ENCODE results near the gene CCDC27.

Gene CCDC27

DNA sequence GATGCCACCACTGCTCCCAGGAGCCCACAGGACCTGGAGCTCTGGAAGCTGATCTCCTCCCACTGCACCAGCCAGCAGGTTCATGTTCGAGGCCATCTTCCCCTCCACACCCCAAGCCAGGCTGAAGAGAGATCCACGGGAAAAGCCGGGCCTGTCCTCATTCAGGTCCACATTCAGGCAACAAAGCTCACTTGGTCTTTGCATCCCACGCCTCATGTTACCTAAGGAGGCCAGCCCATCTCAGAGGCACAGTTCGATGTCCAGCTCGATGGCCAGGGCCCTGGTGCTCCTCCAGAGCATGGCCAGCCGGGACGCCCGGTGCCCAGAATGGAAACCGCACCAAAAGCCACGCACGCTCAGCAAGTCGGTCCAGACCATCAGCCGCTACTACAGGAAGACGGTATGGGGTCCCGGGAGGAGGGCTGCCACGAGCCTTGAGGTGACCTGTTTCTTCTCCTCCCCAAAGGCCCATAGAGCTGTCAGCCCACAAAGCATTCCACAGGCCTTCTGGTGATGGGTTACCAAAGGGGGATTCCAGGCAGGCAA, at the start of gene CCDC27:
Gene CCDC27, plus strand, starts transcription at position 51 of the 546 bp plus-strand sequence. Its CDS starts 32 bp downstream, at position 83.
- Histone ChIP-seq H3K27ac (no peak within 1 kb of the TSS), H3K4me3 (no peak within 1 kb of the TSS)

DNA sequence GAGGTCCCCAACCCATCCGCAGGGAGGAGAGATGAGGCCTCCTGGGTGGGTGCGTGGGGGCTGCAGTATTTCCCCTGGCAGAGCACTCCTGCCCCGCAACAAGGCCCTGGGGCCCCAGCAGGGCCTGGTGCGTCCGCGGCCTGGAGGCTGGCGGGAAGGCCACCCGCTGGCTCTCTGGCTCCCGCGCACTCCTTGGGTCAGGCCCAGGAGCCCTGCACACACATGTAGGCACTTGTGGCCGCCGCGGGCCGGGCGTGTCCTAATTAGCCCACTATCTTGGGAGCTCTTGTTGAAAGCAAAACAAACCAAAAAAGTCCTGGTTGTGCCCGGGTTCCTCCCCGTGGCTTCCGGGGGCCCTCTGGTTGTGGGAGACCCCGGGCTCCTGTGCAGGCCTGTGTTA, 49.7 kb upstream of the CCDC27 start:
- peak overlapping the region in 13 of 21 experiments; percentile 1 to 88 (median 55) for H3K27ac ChIP-seq
- H3K4me3 ChIP-seq: no peak overlapping the region

DNA sequence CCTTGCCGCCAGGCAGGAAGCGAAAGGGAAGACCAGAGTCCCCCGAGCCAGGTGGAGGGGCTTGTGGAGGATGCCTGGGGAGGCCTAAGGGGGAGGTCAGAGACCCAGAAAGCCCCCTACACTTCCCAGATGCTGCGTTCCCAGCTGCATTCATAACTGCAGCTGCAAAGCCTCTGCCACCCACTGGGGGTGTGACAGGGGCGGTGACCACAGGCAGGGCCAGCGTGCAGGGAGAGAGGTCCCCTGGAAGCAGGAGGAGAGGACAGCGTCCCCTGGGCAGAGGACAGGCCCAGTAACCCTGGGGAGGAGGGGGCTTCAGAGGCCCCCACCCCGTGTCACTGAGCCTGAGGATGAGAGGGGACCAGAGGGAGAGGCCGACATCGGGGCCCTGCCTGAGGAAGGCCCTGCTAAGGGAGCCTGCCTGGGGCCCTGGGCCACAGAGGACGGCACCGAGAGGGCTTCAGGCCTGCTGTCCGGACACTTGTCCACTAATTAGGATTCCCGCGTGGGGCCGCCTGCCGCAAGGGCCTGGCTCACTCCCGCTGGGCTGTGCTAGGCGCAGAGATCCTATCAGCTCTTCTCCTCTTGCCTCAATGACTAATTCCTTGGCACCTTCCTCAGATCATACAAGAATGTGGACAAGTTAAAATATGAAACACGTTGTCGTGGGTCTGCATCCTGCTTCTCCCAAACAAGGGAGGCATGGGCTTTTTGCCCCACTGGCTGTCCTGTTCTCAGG, 49.1 kb upstream of the CCDC27 start:
- Histone ChIP-seq H3K27ac (peak overlapping the region in 17 of 21 experiments; percentile 1 to 88 (median 54)), H3K4me3 (no peak overlapping the region)

DNA sequence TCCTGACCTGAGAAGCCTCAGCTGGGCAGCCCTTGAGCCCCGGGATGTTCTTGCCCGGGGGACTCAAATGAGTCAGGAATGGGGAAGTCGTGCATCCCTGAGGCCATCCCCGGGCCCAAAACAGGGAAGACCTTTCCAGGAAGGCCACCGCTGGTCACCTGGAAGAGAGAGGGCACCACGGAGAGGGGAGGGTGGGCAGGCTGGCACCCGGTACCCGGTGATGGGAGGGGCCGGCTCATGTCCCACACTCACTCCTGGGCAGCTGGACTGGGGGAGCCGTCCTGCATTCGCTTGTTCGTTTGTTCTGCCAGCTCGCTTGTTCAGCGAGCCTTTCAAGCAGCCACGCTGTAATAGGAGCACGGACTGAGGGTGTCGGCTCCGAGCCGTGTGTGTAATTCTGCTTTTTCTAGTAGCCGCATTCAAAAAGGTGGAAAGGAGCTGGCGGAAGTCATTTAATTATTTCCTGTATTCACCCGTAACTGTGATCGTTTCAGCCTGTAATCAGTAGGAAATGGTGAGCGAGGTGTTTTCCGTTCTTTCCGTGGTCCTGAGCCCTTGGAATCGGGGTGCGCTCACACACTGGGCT, 48.4 kb upstream of the CCDC27 start:
- Histone ChIP-seq H3K27ac (peak overlapping the region in 15 of 21 experiments; percentile 10 to 88 (median 54)), H3K4me3 (no peak overlapping the region)

DNA sequence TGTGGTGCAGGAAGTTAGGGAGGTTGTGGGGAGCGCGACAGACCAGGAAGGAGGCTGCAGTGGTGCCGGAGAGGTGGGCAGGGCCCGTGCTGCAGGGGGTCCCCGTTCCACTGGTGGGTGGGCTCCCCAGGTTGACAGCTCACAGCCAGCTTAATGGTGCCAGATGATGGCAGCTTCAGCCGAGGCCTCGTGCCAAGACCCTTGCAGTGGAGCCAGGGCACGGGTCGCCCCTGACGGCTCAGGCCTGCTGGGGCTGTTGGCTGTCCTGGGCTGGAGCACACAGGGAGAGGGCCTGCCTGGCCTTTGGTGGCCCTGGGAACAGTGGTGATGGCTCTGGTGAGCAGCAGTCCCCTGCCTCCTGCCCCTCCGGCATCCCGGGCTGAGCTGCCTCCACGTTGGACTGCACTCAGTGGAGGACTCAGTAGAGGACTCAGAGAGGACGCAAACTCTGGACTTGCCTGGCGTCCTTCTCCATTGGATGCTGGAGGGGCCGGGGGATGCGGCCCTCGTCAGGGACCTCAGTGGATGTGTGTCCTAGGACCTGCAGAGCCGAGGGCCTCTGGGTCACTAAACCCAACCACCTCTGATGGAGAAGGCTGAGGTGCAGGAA, 46.8 kb upstream of the CCDC27 start:
- Histone ChIP-seq H3K4me3 (no peak overlapping the region), H3K27ac (peak overlapping the region in 4 of 21 experiments; percentile 10 to 79 (median 48))

DNA sequence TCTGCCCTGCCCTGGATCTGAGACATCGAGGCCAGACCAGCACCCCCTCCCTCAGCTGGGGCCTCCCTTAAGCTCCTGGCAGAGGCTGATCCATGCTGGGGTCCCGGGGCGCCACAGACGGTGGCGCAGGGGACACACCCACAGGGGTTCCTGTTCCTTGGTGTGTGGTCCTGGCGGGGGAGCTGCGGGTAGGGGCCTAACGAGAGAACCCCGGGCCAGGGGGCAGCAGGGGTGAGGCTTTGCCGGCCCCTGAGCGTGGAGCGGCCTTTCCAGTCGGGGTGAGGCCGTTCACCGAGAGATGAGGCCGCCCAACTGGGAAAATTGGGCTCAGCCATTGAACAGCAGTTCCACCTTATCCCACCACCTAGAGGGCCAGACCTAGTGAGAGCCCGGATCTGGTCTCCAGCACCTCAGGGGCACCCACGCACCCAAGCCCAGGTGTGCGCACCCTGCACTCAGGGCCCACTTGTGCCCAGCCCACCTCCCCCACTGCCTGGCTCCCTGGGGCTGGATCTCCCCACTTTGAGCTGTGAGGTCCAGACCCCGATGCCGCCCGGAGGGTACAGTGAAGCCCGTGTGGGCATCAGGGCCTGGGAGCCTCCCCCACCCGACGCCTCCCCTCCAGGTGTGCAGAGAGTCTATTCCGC, 45.5 kb upstream of the CCDC27 start:
- peak overlapping the region in 4 of 21 experiments; percentile 9 to 84 (median 46) for H3K27ac ChIP-seq
- peak overlapping the region in 1 of 7 experiments; percentile 46 for H3K4me3 ChIP-seq

DNA sequence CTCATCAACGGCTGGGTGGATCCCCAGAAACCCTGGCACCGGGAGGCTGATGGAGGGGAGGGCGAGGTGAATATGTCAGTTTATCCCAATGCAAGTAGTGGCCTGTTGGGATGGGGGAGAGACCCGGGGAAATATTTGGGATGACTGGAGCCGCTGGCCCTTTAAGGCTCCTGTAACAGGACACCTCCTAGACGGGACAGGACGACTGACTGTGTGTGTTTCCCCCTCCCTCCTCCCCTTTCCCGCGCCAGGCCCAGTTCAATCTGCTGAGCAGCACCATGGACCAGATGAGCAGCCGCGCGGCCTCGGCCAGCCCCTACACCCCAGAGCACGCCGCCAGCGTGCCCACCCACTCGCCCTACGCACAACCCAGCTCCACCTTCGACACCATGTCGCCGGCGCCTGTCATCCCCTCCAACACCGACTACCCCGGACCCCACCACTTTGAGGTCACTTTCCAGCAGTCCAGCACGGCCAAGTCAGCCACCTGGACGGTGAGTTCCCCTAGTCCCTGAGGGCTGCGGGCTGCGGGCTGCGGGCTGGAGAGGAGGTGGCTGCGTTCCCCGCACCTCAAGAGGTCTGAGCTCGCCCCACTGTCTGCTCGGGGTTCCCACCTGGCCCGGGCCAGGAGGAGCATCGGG, 44.8 kb upstream of the CCDC27 start:
- H3K4me3 ChIP-seq: peak overlapping the region; percentile 11 to 46 (median 31)
- H3K27ac ChIP-seq: peak overlapping the region in 9 of 21 experiments; percentile 13 to 84 (median 35)

DNA sequence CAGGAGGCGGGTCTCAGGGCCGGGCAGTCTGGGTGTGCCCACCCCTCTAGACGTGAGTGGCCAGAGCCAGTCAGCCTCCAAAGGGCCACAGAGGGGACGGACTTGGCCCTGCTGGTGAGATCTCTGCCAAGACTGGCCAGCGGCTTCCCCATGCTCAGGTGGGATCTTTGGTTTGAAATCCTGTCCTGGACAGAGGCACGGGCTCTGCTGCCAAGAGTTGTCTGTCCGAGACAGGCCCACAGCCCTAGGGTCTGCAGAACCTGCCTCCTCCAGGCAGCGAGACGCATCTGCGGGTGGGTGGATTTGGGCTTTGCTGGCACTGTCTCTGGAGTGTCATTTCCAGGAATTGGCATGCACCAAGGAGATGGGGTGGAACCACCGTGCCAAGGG, 44.3 kb upstream of the CCDC27 start:
- H3K4me3 ChIP-seq: peak overlapping the region; percentile 11 to 46 (median 31)
- peak overlapping the region in 9 of 21 experiments; percentile 13 to 84 (median 35) for H3K27ac ChIP-seq

DNA sequence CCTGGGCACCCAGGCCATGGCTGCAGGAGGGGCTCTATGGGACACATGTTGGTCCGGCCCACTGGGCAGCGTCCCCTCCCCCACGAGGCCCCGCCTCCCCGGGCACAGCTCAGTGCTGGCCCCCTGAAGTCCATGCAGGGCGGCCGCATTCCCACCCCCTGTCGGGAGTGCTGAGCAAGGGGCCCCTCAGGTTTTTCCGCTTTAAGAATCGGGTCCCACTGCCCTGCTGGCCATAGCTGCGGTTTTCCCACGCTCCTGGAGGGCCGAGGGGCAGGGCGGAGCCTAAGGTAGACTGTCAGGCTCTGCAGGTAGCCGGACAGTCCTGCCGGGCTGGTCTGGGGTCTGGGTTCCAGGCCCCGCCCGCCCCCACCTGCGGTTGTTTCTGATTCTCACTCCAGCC, 43.5 kb upstream of the CCDC27 start:
- peak overlapping the region in 6 of 21 experiments; percentile 5 to 84 (median 40) for H3K27ac ChIP-seq
- peak overlapping the region; percentile 6 to 46 (median 31) for H3K4me3 ChIP-seq

DNA sequence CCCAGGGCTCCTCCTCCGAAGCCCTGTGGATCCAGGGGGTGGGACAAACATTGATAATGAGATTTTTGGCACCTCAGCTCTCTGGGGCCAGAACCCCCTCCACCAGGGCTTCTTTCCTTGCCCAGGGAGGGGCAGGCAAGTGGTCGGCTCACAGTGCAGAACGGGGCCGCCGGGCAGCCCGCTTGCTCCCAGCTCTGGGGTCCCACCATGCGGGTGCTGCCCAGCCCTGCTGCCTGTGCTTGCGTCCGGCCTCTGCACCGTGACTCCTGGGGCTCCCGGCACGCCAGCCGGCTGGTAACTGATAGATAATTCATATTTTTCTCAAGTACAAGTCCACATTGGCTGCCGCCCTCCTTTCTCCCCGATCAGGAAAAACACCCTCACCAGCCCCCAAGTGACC, 42.0 kb upstream of the CCDC27 start:
- Histone ChIP-seq H3K27ac (peak overlapping the region in 2 of 21 experiments; percentile 71 to 84), H3K4me3 (peak overlapping the region in 3 of 7 experiments; percentile 11 to 46 (median 41))

DNA sequence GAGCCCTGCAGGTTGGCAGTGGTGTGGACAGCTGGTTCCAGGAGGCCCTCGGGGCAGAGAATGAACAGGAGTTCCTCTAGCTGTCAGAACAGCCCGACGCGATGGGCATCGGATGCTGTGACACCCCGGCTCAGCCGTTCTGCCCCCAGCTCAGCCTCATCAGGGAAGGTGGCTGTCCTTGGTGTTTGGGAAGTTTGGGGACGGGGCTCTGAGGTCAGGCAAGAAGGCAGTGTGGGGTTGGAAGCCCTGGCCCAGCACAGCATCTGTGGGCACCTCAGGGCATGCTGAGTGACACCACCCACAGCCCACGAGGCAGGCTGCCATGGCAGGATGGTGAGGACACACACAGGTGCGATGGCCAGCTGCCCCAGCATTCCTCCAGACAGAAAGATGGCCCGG, 40.9 kb upstream of the CCDC27 start:
- H3K4me3 ChIP-seq: peak overlapping the region in 1 of 7 experiments; percentile 46
- H3K27ac ChIP-seq: peak overlapping the region in 6 of 21 experiments; percentile 14 to 84 (median 48)

DNA sequence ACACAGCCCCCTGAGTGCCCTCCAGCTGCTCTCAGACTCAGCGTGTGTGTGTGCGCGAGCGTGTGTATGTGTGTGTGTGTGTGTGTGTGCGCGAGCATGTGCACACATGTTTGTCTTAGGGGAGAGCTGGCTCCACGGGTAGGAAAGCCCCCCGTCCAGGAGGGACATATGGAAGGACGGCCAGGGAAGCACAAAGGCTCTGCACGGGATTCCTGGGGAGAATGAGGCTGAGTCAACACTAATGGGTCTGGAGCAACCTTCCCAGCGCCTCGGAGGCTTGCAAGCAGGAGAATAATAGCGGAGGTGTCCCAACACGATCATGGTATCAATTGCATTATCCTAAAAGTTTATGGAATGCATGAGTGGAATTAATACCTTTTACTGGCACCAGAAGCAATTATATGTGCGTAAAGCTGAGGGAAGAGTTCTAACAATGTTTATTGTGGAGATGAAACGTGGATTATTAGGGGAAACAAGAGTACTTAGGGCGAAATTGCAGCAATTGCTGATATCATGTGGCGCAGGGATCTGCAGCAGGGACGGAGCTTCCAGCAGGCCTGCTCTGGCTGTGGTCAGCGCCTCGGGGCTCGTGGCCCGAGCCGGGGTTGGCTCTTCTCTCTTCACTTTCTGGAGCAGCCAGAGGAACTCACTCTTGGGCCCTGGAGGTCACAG, 40.3 kb upstream of the CCDC27 start:
- H3K27ac ChIP-seq: peak overlapping the region in 14 of 21 experiments; percentile 0 to 84 (median 40)
- H3K4me3 ChIP-seq: no peak overlapping the region

DNA sequence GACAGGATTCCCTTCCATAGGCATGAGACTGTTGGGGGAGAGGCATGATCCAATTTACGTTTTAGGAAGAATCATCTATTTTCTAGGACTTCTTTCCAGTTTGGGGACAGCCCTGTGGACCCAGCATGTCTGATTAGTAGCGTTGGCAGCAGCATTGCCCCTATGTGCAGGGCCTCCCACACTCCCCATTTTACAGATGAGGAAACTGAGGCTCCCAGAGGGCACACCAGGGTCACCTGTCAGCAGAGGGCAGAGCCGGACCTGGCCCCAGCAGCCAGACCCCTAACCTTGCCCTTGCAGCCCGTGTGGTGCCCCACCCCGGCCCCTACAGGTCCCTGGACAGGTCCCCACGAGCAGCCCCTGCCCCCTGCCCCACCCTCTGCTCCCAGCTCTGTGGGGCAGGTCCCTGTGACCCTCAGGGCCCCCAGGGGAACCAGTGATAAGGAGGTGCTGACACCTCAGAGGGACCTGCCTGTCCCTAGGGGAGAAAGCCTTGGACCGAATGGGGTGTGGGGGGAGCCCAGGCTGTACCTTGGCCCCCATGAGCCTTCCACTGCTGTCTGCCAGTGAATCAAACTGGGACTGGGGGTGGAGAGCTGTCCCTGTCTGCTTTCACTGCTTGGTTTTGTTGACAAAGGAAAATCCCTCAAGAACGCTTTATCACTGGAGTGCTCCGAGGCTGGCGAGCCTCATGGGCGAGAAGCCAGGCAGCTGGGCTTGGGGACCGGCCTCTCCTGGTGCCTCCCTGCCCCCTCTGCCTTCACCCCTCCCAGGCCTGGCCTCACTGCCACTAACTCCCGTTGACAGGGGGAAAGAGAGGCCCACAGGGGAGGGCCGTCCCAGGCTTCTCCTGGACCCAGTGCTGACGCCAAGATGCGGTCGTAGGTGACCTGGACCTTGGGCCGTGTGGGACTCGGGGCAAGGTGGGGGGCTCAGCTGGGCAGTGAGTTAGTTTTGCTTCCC, 39.4 kb upstream of the CCDC27 start:
- peak overlapping the region in 17 of 21 experiments; percentile 0 to 84 (median 31) for H3K27ac ChIP-seq
- no peak overlapping the region for H3K4me3 ChIP-seq

DNA sequence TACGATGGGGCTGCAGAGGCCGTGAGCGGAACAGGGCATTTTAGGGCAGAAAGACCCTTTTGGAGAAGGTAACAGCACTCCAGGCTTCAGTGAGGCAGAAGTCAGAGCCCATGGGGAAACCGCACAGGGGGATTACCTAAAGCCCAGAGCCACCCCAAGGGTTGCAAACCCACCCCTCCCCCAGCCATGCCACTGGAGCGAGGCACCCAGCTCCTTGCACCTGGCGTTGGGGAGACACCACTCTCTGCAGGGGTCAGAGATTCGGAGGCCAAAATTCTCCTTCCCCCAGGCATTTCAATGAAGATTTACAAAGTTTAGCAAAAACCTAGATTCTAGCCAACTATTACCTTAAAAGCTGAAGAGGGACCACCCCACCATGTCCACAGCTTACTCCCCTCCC, 38.4 kb upstream of the CCDC27 start:
- Histone ChIP-seq H3K4me3 (no peak overlapping the region), H3K27ac (peak overlapping the region in 4 of 21 experiments; percentile 20 to 84 (median 54))

DNA sequence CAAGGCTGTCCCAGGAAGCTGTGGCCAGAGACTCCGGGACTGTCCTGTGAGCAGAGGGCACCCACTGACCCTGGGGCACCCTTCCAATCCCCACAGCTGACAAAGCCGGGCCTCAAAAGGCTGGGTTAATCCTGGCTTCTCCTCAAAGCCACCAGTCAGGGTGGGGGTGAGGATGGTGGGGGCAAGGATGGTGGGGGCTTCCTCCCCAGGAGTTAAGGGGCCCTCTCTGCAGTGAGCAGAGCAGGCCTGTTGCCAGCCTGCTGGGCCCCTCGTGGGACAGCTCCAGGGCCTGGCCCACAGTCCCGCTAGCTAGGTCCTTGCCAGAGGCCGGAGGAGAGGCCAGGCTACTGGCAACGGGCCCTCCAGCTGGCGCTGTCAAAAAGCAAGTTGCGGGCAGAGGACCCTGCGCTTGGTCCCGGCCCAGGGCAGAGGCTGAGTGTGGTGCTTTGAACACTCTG, 37.9 kb upstream of the CCDC27 start:
- H3K27ac ChIP-seq: peak overlapping the region in 4 of 21 experiments; percentile 20 to 84 (median 54)
- no peak overlapping the region for H3K4me3 ChIP-seq

DNA sequence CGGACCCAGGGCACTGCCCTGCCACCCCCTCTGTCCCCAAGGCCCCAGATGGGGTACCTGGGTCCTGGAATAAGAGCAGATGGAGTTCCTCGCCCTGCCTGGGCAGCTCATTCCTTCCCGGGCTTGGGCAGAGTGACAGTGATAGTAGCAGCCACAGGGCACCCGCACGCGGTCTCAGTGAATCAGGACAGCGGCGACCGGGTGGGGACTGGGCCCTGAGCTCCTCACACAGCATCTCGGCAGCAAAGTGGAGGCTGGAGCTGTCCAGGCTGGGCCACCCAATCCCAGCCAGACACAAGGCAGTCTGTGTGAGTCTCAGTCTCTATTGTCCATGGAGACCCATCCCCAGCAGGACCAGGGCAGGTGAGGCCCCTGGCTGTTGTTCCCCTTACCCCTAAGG, 37.4 kb upstream of the CCDC27 start:
- peak overlapping the region in 3 of 21 experiments; percentile 20 to 84 (median 45) for H3K27ac ChIP-seq
- no peak overlapping the region for H3K4me3 ChIP-seq

DNA sequence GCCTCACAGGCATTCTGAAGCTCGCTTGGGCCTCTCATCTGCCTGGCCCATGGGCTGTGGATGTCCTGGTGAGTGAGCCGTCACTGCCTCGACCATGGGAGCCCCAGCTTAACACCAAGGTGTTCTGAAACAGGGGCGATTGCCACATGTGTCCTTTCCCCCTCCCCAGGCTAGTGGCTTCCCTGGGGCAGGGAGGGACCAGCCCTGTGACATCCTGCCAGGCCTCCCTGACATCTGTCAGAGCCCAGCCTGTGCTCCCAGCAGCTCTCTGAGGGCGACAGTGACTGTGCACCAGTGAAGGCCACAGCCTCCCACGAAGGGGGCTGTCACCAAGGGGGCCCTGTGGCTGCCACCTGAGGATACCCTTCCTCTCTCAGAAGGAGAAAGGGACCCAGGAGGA, 35.9 kb upstream of the CCDC27 start:
- Histone ChIP-seq H3K4me3 (no peak overlapping the region), H3K27ac (peak overlapping the region in 8 of 21 experiments; percentile 10 to 84 (median 33))
